Daoy (cell line): ENCODE measurements around the gene RNLS. TPM values are rescaled to one million over a fixed set of nuclear protein-coding genes. Genes with fewer than 3 reads are reported as not detected.
"Not testable (repeated sequence)": the region's sequence is repeated elsewhere in the genome, so short reads cannot be mapped to it uniquely, and the experiment has no call there.

Experiments used
- DNase-seq: peaks from one replicate; pipeline ENCODE4 v3.0.0-alpha.2; 2015; ENCODE audit warnings: low read depth
- total RNA-seq: library from RNA; depleted of rRNA; stranded (reverse); fragments of >200 nt; shearing (Covaris generic); gene quantifications from 2 replicates; pipeline ENCODE4 v1.2.3, GENCODE V29; 2014

RNLS gene
- total RNA-seq, 1 experiment from 2014 or later = 13.9 TPM

- no peak for DNase-seq
Measured at GRCh38 chr10:88346144-88346977, 236.8 kb downstream of the RNLS start.

DNA sequence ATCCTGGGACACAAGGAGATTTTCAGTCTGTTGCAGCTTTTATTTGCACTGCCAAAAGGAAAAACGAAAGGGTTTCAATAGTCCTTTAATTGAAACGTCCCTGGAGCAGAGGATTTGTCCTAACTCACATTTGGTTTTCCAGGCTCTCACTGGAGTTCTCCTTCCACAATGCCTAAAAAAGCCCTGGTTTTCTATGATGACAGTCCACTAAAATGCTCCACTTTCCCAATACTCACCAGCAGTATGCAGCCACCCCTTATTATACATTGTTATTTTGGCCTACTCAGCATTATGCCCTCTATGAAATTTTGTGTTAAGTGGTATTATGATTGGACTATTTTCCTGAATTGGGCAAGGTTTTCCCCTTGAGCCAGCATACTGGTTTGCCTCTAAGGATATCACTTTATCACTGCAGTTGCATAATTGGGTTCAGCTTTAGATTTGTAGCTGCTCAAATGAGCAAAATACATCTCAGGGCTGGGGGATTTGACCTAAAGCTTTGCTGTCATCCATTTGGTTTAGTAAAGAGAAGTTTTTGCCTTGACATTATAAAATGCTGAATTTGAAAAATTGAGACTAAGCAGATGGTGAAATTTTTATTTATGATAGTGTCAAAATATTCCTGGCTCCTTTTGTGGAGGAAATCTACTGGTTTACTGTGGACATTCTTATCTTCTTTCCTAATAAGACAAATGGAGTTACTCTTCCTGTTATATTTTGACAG lies 239.2 kb downstream of the RNLS start:
- no peak for DNase-seq

DNA sequence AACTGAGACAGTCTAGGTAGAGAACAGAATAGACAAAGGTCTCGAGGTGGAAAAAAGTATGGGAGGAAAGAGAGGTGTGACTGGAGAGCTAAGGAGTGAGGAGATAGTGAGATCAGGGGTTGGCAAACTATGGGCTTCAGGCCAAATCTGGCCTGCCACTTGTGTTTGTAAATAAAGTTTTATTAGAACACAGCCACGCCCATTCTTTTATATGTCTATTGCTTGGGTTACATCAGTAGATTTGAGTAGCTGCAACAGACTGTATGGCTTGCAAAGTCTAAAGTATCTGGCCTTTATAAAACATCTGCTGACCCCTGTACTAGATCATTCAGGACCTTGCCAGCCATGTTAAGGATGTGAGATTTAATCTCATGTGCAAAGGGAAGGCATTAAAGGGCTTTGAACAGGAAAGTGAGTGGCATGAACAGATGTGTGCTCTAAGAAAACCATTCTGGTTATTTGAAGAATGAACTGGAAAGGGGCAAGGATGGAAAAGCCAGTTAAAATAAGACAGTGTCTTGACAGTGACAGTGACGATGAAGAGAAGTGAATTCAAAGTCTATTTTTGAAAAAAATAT lies 240.3 kb downstream of the RNLS start:
- DNase-seq = no peak

DNA sequence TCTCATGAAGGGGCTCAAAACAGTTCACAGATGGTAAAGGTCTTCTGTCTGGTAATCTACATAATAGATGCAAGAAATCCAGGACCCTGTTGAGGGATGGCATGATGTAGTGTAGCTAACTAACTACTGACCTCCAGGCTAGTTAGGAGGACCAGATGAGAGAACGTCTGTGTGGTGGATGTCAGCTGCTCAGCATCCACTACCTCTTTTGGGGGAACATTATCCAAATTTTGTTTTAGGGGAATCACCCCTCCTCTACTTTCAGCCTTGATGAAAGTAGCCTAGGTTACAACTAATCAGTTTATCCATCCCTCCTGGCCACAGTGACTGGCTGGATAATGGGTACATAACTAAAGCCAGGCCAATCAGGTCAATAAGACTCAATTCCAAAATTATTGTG lies 246.0 kb downstream of the RNLS start:
- DNase-seq = no peak

- no peak for DNase-seq
Measured at GRCh38 chr10:88336334-88336733, 246.8 kb downstream of the RNLS start.

DNA sequence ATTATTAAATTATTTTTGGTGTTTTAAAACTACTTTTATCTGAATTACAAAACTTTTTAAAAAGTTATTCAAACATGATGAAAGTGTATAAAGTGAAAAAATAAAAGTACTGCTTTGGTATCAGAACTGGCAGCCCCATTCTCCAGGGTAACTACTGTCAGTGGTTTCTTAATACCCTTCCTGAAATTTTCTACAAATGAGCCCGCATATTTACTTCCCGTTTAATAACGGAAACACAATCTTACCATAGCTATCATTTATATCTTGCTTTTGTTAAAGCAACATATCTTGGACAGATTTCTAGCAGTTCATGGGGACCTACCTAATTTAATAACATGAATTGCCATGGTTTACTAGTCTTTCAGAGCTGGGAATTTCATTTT lies 249.9 kb downstream of the RNLS start:
- DNase-seq = no peak

- DNase-seq = no peak
Measured at GRCh38 chr10:88332503-88333247, 250.4 kb downstream of the RNLS start.

GRCh38 chr10:88330174-88330573 lies 252.9 kb downstream of the RNLS start:
- no peak for DNase-seq

- no peak for DNase-seq
Measured at GRCh38 chr10:88322324-88323063, 260.6 kb downstream of the RNLS start.

- no peak for DNase-seq
Measured at GRCh38 chr10:88319960-88320517, 263.1 kb downstream of the RNLS start.

- no peak for DNase-seq
Measured at GRCh38 chr10:88318803-88319202, 264.3 kb downstream of the RNLS start.

GRCh38 chr10:88317099-88317498 lies 266.0 kb downstream of the RNLS start:
- no peak for DNase-seq

DNA sequence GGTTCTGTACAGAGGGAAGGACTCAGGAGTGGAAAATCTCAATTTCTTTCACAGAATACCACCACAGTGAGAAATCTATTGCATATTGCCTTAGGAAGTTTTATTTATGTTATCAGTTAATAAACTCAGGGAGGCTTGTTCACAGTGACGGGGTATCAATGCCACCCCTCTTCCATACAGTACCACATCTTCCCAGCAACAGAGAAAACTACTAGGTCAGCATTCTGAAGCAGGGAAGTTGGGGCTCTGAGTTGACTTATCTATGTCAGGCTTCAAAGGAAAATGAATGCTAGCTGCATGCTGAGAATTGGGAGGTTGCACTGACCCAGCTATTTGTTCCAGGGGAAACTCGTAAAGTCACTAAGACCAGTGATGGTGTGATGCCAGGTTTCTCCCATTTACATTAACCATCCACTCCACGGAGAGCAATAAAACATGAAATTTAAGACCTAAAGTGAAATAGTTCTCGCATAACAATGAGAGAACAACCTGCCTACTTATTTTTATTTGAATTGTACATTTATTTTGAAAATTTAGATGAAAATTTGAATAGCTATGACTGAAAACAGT lies 266.7 kb downstream of the RNLS start:
- no peak for DNase-seq

DNA sequence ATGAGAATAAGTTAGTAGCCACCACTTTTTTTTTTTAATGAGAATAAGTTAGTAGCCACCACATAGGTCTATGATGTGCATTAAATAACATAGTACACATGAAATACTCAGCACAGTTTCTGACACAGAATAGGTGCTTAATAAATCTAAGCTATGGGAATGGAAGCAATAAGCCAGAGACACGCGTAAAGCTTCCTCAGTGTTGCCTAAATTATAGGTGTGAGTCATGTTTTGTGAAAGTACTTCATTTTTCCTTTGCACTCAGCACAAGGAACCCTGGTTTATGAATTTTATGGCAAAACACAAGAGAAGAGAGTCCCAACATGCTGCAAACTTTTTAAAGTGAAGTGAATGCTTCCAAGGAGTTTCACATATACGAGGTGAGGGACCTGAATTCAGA lies 267.4 kb downstream of the RNLS start:
- DNase-seq = no peak

- DNase-seq = no peak
Measured at GRCh38 chr10:88314362-88314761, 268.8 kb downstream of the RNLS start.

DNA sequence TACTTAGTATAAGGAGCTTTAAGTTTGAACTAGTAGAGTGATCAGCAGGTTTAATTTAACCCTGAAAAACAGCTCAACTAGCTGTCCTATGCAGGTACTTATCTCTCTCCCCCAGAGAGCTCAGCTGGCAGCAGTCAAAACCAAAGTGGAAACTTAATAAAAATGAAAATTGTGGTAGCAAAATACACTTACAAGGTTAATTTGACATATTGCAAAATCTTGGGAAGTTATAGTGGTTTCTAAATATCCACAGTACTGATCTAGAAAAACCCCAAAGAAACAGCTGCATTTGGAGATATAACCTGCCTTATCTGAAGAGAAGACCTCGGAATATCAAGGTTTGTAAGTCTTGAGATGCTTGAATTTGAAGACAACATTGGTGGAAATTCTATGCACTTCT lies 269.2 kb downstream of the RNLS start:
- no peak for DNase-seq

GRCh38 chr10:88312855-88313254 lies 270.3 kb downstream of the RNLS start:
- DNase-seq = no peak

GRCh38 chr10:88311264-88311663 lies 271.9 kb downstream of the RNLS start:
- no peak for DNase-seq

GRCh38 chr10:88309365-88309764 lies 273.8 kb downstream of the RNLS start:
- no peak for DNase-seq

- DNase-seq = not testable (repeated sequence)
Measured at GRCh38 chr10:88308361-88308760, 274.8 kb downstream of the RNLS start.

DNA sequence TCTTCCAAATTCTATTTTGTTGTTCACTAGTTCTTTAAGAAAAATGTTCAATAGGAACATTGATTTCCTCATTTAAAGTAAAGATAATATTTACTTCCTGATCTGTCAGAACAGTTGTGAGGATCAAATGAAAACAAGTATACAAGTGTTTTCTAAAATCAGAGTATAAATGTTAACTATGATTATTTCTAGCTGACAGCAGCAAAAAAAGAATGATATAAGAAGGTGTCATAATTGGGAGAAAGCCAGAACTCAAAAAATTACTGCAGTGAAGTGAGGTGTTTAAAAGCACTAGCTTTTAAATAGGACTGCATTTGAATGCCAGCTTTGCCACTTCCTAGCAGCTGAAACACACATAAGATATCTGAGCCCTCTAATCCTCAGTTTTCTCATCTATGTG lies 283.3 kb downstream of the RNLS start:
- no peak for DNase-seq
